Stimulated activated CD4-positive, alpha-beta T cell treated with anti-CD3 and anti-CD28 coated beads, Interleukin-12 subunit alpha, Interleukin-12 subunit beta, amount 100 ng/mL, for 4 hours (primary cell): ENCODE data around the gene TIE1.
"Not testable (repeated sequence)": the region's sequence is repeated elsewhere in the genome, so short reads cannot be mapped to it uniquely, and the experiment has no call there.

Experiments used
- DNase-seq: peaks from one replicate; pipeline ENCODE4 v3.0.0-alpha.2; 2020

Gene TIE1

GRCh38 chr1:43363935-43364525, 63.2 kb downstream of the TIE1 start:
- no peak for DNase-seq

DNA sequence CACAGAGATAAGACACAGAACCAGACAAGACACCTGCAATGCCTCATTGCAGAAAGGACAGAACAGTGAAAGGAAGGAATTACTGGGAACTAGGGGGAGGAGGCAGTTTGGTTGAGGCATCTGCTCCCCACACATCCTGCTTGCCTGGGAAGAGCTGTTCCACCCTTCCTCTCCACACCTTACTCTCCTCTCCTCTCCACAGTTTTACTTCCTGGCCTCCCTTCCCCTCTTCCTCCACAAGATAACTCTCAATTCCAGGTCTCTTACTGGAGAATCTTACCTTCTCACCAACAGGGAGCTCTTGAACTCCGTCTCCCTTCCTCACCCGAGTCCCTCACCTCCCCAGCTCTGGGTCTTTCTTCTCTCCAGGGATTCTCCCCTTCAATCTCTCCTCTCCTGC, 64.9 kb downstream of the TIE1 start:
- no peak for DNase-seq

DNA sequence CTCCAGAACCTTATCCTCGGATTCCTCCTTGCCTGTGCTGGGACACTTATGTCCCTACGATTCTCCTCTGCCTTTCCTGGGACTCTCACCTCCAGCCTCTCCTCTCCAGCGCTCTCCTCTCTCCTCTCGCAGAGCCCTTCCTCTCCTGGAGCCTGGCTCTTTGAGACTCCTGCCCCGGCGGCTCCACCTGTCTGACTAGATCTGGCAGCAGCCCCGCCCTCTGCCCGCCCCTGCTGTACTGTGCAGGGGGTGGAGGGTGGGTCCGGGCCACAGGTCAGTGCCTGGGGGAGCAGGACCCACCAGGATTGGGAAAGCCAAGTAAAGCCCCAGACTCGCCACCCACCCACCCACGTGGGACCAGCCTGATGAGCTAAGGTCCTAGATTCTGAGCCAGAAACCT, 65.4 kb downstream of the TIE1 start:
- DNase-seq: no peak

- DNase-seq: no peak
Observed at GRCh38 chr1:43366601-43367025, 65.8 kb downstream of the TIE1 start.

GRCh38 chr1:43367026-43367903, 66.5 kb downstream of the TIE1 start:
- peak; percentile 29 for DNase-seq

DNA sequence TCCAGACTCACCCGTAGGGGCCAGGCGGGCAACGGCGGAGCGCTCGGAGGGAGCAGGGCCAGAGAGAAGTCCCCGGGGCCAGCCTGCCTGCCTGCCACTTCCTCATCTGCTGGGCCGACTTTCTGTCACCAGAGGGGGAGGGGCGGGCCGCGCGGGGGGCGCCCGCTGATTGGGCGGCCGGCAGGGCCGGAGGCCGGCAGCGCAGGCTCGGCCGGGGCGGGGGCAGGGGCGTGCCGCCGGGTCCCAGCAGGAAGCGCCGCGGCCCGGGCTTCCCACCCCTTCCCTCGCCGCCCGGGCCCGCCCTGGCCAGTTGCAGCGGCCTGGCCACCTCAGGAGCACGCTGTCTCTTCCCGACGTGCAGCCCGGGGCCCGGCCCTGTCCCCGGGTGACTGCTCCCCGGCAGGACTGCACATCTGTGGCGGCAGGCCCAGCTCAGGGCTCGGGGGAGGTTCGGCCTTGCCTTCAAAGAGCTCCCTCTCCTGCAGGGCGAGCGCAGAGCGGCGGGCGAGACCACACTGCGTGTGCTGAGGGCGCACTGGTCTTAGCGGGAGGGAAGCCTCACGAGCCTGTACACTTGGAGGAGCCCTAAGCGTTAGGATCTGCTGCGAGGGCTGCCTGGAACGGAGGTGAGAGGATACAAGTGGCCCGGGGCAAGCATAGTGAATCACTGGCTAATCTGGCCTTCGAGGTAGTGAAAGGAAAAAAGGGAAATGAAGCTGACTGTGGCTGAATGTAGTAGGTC, 67.3 kb downstream of the TIE1 start, which contains the start of gene ELOVL1:
Gene ELOVL1, minus strand, starts transcription at position 108 of the 742 bp plus-strand sequence. CDS start 2,402 bp downstream, outside the sequence.
- peak; percentile 93 for DNase-seq

GRCh38 chr1:43368646-43369020, 67.9 kb downstream of the TIE1 start:
- DNase-seq: no peak

DNA sequence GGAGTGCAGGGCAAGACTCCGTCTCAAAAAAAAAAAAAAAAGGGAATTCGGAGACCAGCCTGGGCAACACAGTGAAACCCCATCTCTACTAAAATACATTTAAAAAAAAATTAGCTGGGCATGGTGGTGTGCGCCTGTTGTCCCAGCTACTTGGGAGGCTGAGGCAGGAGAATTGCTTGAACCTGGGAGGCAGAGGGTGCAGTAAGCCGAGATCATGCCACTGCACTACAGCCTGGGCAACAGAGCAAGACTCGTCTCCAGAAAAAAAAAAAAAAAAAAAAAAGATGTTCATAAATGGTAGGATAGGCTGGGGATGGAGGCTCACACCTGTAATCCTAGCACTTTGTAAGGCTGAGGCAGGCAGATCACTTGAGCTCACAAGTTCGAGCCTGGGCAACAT, 69.0 kb downstream of the TIE1 start:
- not testable (repeated sequence) for DNase-seq

DNA sequence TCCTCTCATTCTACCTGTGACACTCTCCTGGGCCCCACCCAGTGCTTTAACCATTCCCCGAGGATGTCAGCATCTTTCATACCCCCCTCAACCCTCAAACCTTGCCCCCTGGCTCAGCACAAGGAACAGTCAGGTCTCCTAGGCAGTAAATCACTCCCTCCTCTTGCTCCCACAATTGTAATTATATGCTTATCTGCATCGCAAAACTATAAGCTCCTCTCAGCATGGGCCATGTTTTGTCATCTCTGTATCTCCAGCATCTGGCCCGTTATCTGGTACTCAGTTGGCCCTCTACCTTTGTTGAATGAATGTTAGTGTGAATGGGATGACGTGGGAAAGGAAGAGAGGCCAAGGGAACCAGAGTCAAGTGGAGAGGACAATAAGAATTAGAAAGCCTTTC, 69.8 kb downstream of the TIE1 start:
- DNase-seq: no peak

GRCh38 chr1:43372172-43372571, 71.4 kb downstream of the TIE1 start:
- no peak for DNase-seq
